ENCODE data around the gene PSMG3.

GRCh38 chr7:1593904-1594421, 24.1 kb upstream of the PSMG3 start:
- no peak for TF ChIP-seq CTCF (IDR thresholded peaks at IDR 0.05)
- no peak for TF ChIP-seq POLR2A (IDR thresholded peaks at IDR 0.05)

All from Peyer's patch (tissue), 4 donors.